ENCODE measurements around the gene C19orf53. TPM values are rescaled to one million over a fixed set of nuclear protein-coding genes. Genes with fewer than 3 reads are reported as not detected.
A peak's percentile ranks its signal among the peaks of the same experiment; 100 is the strongest.
"Not testable (repeated sequence)": the region's sequence is repeated elsewhere in the genome, so short reads cannot be mapped to it uniquely, and the experiment has no call there.

The C19orf53 gene
- total RNA-seq, 2 experiments from 2014 or later, result 77.7 to 94.0 TPM

DNA sequence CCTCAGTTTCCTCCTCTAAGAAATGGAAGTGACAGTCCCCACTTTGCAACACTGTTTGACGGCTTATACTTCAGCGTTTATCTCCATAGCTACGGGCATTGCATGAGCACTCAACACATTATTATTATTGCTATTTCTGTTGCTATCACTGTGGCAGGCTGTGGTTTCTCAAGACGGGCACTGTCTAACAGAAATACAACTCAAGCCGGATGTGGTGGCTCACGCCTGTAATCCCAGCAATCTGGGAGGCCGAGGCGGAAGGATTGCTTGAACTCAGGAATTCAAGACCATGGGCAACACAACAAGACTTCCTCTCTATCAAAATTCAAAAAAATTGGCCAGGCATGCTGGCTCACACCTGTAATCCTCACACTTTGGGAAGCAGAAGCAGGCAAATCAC lies 16.1 kb downstream of the C19orf53 start:
- H3K27me3 Mint-ChIP-seq, result no peaks in the 10 kb centered on the region
- peaks cover 42% of the 10 kb centered on the region for H3K4me1 Mint-ChIP-seq
- H3K4me3 Mint-ChIP-seq, result peak overlapping the region; percentile 29
- H3K9me3 Mint-ChIP-seq (ENCODE audit: low read depth), result no peaks in the 10 kb centered on the region
- ATAC-seq (no peak), DNase-seq (peak; percentile 62)
- peak overlapping the region; percentile 82 for H3K27ac Mint-ChIP-seq
- CTCF ChIA-PET, result interaction anchor here (0.6 to 12.1 kb wide), 5 partner anchors 48 to 258 kb away, joined by 3 to 244 read pairs (median 24); no protein-coding TSS in a partner anchor
- H3K36me3 Mint-ChIP-seq, result no peaks in the 10 kb centered on the region

- not testable (repeated sequence) for ATAC-seq; H3K27me3 Mint-ChIP-seq; H3K9me3 Mint-ChIP-seq (ENCODE audit: low read depth); H3K27ac Mint-ChIP-seq; DNase-seq; H3K36me3 Mint-ChIP-seq
- H3K4me3 Mint-ChIP-seq, result peak overlapping the region; percentile 89
- peaks cover 36% of the 10 kb centered on the region for H3K4me1 Mint-ChIP-seq
- CTCF ChIA-PET, result interaction anchor here (1.3 to 6.3 kb wide), 2 partner anchors 22 to 70 kb away, joined by 6 to 39 read pairs; no protein-coding TSS in a partner anchor
Measured at GRCh38 chr19:13793317-13793716, 19.1 kb downstream of the C19orf53 start.

DNA sequence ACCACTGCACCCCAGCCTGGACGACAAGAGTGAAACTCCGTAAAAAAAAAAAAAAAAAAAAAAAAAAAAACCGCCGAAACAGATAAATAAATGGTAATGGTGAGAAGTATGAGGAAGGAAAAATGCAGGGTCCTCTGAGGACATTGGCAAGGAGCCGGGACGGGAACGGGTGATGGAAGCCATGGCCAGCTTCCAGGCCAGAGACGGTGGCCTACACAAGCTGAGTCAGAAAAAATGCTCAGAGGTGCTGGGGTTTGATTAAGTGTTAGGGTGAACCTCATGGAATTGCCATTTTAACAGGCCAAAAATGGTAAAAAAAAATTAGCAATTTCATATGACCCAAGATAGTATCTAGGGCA lies 20.1 kb downstream of the C19orf53 start:
- CTCF ChIA-PET, result interaction anchor here (0.8 to 6.3 kb wide), 7 partner anchors 11 to 69 kb away, joined by 3 to 39 read pairs (median 6); partner anchors contain the start of gene C19orf53
- H3K4me1 Mint-ChIP-seq, result peaks cover 26% of the 10 kb centered on the region
- ATAC-seq (no peak), DNase-seq (no peak)
- H3K36me3 Mint-ChIP-seq, result no peaks in the 10 kb centered on the region
- H3K4me3 Mint-ChIP-seq, result peak overlapping the region; percentile 89
- peak overlapping the region; percentile 95 for H3K27ac Mint-ChIP-seq
- no peaks in the 10 kb centered on the region for H3K9me3 Mint-ChIP-seq (ENCODE audit: low read depth)
- no peaks in the 10 kb centered on the region for H3K27me3 Mint-ChIP-seq

GRCh38 chr19:13794757-13795589 lies 20.7 kb downstream of the C19orf53 start, which contains the start of gene ZSWIM4:
Gene ZSWIM4 (plus strand): TSS chr19:13795443. CDS start chr19:13795649, 206 bp downstream.
- CTCF ChIA-PET, result interaction anchor here (0.8 to 6.3 kb wide), 10 partner anchors 10 to 205 kb away, joined by 3 to 39 read pairs (median 6); partner anchors contain the start of gene C19orf53
- H3K27me3 Mint-ChIP-seq, result no peaks in the 10 kb centered on the region
- no peaks in the 10 kb centered on the region for H3K9me3 Mint-ChIP-seq (ENCODE audit: low read depth)
- ATAC-seq, result peak; percentile 98
- H3K4me3 Mint-ChIP-seq, result peak within 1 kb of the TSS; percentile 89
- peaks cover 25% of the 10 kb centered on the region for H3K4me1 Mint-ChIP-seq
- peak within 1 kb of the TSS; percentile 95 for H3K27ac Mint-ChIP-seq
- no peaks in the 10 kb centered on the region for H3K36me3 Mint-ChIP-seq
- DNase-seq, result peak; percentile 99

DNA sequence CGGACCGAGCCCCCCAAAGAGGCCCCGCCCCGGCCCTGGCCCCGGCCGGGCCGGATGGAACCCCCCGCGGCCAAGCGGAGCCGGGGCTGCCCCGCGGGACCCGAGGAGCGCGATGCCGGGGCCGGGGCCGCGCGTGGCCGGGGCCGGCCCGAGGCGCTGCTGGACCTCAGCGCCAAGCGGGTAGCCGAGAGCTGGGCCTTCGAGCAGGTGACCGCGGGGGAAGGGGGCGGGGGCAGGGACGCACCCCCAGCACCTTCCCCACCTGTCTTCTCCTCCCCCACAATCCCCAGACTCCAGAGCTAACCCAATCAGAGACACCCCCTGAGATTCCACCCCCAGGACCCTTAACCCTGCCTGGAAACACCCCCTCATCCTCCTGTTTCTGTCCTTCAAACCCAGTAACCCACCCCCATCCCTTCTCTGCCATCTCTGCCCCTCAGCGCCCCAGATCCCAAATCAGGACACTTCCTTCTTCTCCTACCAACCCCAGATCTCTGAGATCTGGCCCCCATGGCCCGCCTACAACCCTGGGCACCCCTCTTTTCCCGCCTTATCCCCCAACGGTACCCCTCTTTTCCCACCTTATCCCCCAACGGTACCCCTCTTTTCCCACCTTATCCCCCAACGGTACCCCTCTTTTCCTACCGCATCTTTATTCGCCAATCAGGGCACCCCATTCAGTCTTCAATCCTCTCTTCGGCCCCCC lies 21.5 kb downstream of the C19orf53 start:
- peak; percentile 38 for ATAC-seq
- peak overlapping the region; percentile 76 for H3K27ac Mint-ChIP-seq
- no peaks in the 10 kb centered on the region for H3K9me3 Mint-ChIP-seq (ENCODE audit: low read depth)
- H3K27me3 Mint-ChIP-seq, result no peaks in the 10 kb centered on the region
- H3K4me1 Mint-ChIP-seq, result peaks cover 18% of the 10 kb centered on the region
- no peak for DNase-seq
- H3K36me3 Mint-ChIP-seq, result no peaks in the 10 kb centered on the region
- H3K4me3 Mint-ChIP-seq, result peak overlapping the region; percentile 89
- CTCF ChIA-PET, result interaction anchor here (1.1 to 6.3 kb wide), 10 partner anchors 7 to 206 kb away, joined by 3 to 39 read pairs (median 5); partner anchors contain the start of gene C19orf53

- ATAC-seq, result no peak
- Mint-ChIP-seq H3K4me1 (peaks cover 18% of the 10 kb centered on the region), H3K27ac (peak overlapping the region; percentile 76), H3K9me3 (ENCODE audit: low read depth) (no peaks in the 10 kb centered on the region), H3K4me3 (peak overlapping the region; percentile 71), H3K36me3 (no peaks in the 10 kb centered on the region), H3K27me3 (no peaks in the 10 kb centered on the region)
- CTCF ChIA-PET, result interaction anchor here (0.9 to 6.3 kb wide), 9 partner anchors 8 to 207 kb away, joined by 3 to 39 read pairs (median 4); partner anchors contain the start of gene C19orf53
- DNase-seq, result no peak
Measured at GRCh38 chr19:13796301-13797057, 22.2 kb downstream of the C19orf53 start.

GRCh38 chr19:13797058-13797440 lies 22.8 kb downstream of the C19orf53 start:
- DNase-seq, result no peak
- H3K27ac Mint-ChIP-seq, result no peak overlapping the region
- peaks cover 18% of the 10 kb centered on the region for H3K4me1 Mint-ChIP-seq
- CTCF ChIA-PET, result interaction anchor here (0.9 to 6.3 kb wide), 10 partner anchors 9 to 208 kb away, joined by 3 to 39 read pairs (median 4); partner anchors contain the start of gene C19orf53
- no peak overlapping the region for H3K4me3 Mint-ChIP-seq
- no peaks in the 10 kb centered on the region for H3K36me3 Mint-ChIP-seq
- H3K27me3 Mint-ChIP-seq, result no peaks in the 10 kb centered on the region
- ATAC-seq, result no peak
- no peaks in the 10 kb centered on the region for H3K9me3 Mint-ChIP-seq (ENCODE audit: low read depth)

DNA sequence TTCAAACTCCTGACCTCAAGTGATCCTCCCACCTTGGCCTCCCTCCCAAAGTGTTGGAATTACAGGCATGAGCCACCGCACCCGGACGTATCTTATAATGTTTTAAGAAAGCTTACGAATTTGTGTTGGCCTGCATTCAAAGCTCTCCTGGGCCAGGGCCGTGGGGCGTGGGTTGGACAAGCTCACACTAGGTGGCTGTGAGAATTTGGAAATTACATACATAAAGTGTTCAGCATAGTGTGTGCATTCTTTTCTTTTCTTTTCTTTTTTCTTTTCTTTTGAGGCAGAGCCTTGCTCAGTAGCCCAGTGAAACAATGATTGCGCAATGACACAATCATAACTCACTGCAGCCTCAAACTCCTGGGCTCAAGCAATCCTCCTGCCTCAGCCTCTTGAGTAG lies 23.6 kb downstream of the C19orf53 start:
- Mint-ChIP-seq H3K27me3 (no peaks in the 10 kb centered on the region), H3K9me3 (ENCODE audit: low read depth) (no peaks in the 10 kb centered on the region), H3K4me3 (no peak overlapping the region), H3K4me1 (peaks cover 18% of the 10 kb centered on the region), H3K27ac (no peak overlapping the region), H3K36me3 (no peaks in the 10 kb centered on the region)
- CTCF ChIA-PET, result interaction anchor here (1.2 to 6.3 kb wide), 4 partner anchors 10 to 65 kb away, joined by 3 to 39 read pairs (median 8); no protein-coding TSS in a partner anchor
- ATAC-seq (no peak), DNase-seq (no peak)

- H3K4me3 Mint-ChIP-seq, result no peak overlapping the region
- no peaks in the 10 kb centered on the region for H3K27me3 Mint-ChIP-seq
- peaks cover 11% of the 10 kb centered on the region for H3K4me1 Mint-ChIP-seq
- DNase-seq (no peak), ATAC-seq (no peak)
- no peaks in the 10 kb centered on the region for H3K9me3 Mint-ChIP-seq (ENCODE audit: low read depth)
- CTCF ChIA-PET, result no interaction called here
- H3K36me3 Mint-ChIP-seq, result no peaks in the 10 kb centered on the region
- no peak overlapping the region for H3K27ac Mint-ChIP-seq
Measured at GRCh38 chr19:13799669-13800068, 25.4 kb downstream of the C19orf53 start.

GRCh38 chr19:13803038-13803437 lies 28.8 kb downstream of the C19orf53 start:
- no peak overlapping the region for H3K4me3 Mint-ChIP-seq
- ATAC-seq, result no peak
- H3K9me3 Mint-ChIP-seq (ENCODE audit: low read depth), result no peaks in the 10 kb centered on the region
- no peak for DNase-seq
- CTCF ChIA-PET, result no interaction called here
- H3K27me3 Mint-ChIP-seq, result no peaks in the 10 kb centered on the region
- no peak overlapping the region for H3K27ac Mint-ChIP-seq
- H3K36me3 Mint-ChIP-seq, result no peaks in the 10 kb centered on the region
- no peaks in the 10 kb centered on the region for H3K4me1 Mint-ChIP-seq

DNA sequence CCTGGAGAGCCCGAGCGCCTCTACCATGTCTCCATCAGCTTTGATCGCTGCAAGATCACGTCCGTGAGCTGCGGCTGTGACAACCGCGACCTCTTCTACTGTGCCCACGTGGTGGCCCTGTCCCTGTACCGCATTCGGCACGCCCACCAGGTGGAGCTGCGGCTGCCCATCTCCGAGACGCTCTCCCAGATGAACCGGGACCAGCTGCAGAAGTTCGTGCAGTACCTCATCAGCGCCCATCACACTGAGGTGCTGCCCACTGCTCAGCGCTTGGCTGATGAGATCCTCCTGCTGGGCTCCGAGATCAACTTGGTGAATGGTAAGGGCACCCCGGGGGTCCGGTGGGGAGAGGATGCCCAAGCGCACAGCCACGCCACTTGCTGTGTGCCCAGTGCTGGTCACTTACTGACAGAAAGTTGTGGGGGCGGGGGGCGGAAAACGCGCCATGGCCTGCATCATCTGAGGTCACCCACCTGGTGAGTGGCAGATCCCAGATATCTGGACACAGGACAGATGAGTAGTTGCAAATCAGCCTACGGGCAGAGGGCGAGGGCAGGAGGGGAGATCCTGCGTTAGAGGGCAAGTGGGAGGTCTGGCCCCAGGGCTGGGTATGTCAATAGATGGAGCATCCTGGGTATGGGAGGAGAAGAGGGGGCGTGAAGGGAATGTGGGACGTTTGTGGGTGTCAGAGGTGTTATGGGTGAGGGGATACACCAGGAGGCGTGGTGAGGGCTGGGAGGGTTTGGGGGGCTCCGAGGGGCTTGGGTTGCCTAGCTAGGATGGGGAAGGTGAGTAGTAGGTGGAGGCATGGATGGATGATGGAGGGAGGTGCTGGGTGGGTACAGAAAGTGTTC lies 30.8 kb downstream of the C19orf53 start:
- Mint-ChIP-seq H3K27ac (no peak overlapping the region), H3K4me3 (no peak overlapping the region), H3K4me1 (no peaks in the 10 kb centered on the region), H3K36me3 (no peaks in the 10 kb centered on the region), H3K9me3 (ENCODE audit: low read depth) (no peaks in the 10 kb centered on the region), H3K27me3 (no peaks in the 10 kb centered on the region)
- CTCF ChIA-PET, result interaction anchor here (1.0 kb wide), 1 partner anchor 57 kb away, joined by 6 read pairs; no protein-coding TSS in a partner anchor
- DNase-seq (no peak), ATAC-seq (no peak)

- H3K27me3 Mint-ChIP-seq, result no peaks in the 10 kb centered on the region
- ATAC-seq (no peak), DNase-seq (no peak)
- H3K27ac Mint-ChIP-seq, result no peak overlapping the region
- no peaks in the 10 kb centered on the region for H3K9me3 Mint-ChIP-seq (ENCODE audit: low read depth)
- CTCF ChIA-PET, result no interaction called here
- no peaks in the 10 kb centered on the region for H3K4me1 Mint-ChIP-seq
- H3K4me3 Mint-ChIP-seq, result no peak overlapping the region
- H3K36me3 Mint-ChIP-seq, result no peaks in the 10 kb centered on the region
Measured at GRCh38 chr19:13806728-13807127, 32.5 kb downstream of the C19orf53 start.

All from activated CD8-positive, alpha-beta memory T cell treated with anti-CD3 and anti-CD28 coated beads, Interleukin-2, amount 10 ng/mL, durations not matched to agents 7 days and 5 days (primary cell).